ENCODE results near the gene TEDDM1. TPM values are rescaled to one million over a fixed set of nuclear protein-coding genes. Genes with fewer than 3 reads are reported as not detected.

Gene TEDDM1
- polyA plus RNA-seq, 1 donor from 2014 or later: not detected

DNA sequence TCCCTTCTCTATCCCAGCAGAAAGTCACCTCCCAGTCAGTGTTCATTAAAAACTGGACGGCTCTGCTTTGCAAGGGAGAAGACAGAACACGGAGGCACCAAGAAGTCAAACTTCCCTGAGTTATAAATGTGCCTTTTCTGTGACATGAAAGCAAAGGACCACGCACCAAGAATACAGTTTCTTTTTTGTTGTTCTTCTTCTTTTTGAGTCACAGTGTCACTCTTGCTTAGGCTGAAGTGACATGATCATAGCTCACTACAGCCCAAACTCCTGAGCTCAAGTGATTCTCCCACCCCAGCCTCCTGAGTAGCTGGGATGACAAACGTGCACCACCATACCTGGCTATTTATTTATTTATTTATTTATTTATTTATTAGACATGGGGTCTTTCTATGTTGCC is 31.6 kb downstream of the TEDDM1 start:
- H3K9me3 ChIP-seq (ENCODE audit: low read length): no peaks in the 10 kb centered on the region
- H3K9me2 ChIP-seq (ENCODE audit: insufficient read depth, low read length): no peaks in the 10 kb centered on the region
- no peaks in the 10 kb centered on the region for H3K27me3 ChIP-seq (ENCODE audit: insufficient read depth, low read depth, low read length)
- H3K79me2 ChIP-seq (replicated peaks; ENCODE audit: insufficient read depth, low read length): no peaks in the 10 kb centered on the region
- H3K4me3 ChIP-seq (ENCODE audit: low read length): no peak overlapping the region
- TF ChIP-seq, protein P1, sequence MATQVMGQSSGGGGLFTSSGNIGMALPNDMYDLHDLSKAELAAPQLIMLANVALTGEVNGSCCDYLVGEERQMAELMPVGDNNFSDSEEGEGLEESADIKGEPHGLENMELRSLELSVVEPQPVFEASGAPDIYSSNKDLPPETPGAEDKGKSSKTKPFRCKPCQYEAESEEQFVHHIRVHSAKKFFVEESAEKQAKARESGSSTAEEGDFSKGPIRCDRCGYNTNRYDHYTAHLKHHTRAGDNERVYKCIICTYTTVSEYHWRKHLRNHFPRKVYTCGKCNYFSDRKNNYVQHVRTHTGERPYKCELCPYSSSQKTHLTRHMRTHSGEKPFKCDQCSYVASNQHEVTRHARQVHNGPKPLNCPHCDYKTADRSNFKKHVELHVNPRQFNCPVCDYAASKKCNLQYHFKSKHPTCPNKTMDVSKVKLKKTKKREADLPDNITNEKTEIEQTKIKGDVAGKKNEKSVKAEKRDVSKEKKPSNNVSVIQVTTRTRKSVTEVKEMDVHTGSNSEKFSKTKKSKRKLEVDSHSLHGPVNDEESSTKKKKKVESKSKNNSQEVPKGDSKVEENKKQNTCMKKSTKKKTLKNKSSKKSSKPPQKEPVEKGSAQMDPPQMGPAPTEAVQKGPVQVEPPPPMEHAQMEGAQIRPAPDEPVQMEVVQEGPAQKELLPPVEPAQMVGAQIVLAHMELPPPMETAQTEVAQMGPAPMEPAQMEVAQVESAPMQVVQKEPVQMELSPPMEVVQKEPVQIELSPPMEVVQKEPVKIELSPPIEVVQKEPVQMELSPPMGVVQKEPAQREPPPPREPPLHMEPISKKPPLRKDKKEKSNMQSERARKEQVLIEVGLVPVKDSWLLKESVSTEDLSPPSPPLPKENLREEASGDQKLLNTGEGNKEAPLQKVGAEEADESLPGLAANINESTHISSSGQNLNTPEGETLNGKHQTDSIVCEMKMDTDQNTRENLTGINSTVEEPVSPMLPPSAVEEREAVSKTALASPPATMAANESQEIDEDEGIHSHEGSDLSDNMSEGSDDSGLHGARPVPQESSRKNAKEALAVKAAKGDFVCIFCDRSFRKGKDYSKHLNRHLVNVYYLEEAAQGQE (IDR thresholded peaks at IDR 0.05; ENCODE audit: borderline replicate concordance): no peak
- no peak for TF ChIP-seq RAD21 (conservative IDR thresholded peaks at IDR 0.05)
- no peak for TF ChIP-seq EZH2 (IDR thresholded peaks at IDR 0.05; ENCODE audit: borderline replicate concordance, insufficient read depth, low read length, poor library complexity, severe bottlenecking)
- no peak for TF ChIP-seq SMC3 (conservative IDR thresholded peaks at IDR 0.05; ENCODE audit: poor library complexity)
- TF ChIP-seq TAF1 (IDR thresholded peaks at IDR 0.05; ENCODE audit: low read depth): no peak
- TF ChIP-seq EP300 (conservative IDR thresholded peaks at IDR 0.05; ENCODE audit: poor library complexity, severe bottlenecking): no peak
- TF ChIP-seq, protein P2, sequence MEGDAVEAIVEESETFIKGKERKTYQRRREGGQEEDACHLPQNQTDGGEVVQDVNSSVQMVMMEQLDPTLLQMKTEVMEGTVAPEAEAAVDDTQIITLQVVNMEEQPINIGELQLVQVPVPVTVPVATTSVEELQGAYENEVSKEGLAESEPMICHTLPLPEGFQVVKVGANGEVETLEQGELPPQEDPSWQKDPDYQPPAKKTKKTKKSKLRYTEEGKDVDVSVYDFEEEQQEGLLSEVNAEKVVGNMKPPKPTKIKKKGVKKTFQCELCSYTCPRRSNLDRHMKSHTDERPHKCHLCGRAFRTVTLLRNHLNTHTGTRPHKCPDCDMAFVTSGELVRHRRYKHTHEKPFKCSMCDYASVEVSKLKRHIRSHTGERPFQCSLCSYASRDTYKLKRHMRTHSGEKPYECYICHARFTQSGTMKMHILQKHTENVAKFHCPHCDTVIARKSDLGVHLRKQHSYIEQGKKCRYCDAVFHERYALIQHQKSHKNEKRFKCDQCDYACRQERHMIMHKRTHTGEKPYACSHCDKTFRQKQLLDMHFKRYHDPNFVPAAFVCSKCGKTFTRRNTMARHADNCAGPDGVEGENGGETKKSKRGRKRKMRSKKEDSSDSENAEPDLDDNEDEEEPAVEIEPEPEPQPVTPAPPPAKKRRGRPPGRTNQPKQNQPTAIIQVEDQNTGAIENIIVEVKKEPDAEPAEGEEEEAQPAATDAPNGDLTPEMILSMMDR (IDR thresholded peaks at IDR 0.05; ENCODE audit: poor library complexity, severe bottlenecking): no peak
- no peak for TF ChIP-seq MXI1 (conservative IDR thresholded peaks at IDR 0.05; ENCODE audit: poor library complexity, severe bottlenecking)
- no peak for TF ChIP-seq POLR2AphosphoS5 (IDR thresholded peaks at IDR 0.05)
- no peaks in the 10 kb centered on the region for H3K36me3 ChIP-seq (ENCODE audit: insufficient read depth, low read length)
- no peak overlapping the region for H3K9ac ChIP-seq (ENCODE audit: low read length)
- H3K27ac ChIP-seq (ENCODE audit: low read length): no peak overlapping the region
- no peaks in the 10 kb centered on the region for H3F3A ChIP-seq (ENCODE audit: insufficient read depth, low read length, poor library complexity, severe bottlenecking)
- no peaks in the 10 kb centered on the region for H4K20me1 ChIP-seq (ENCODE audit: insufficient read depth)
- H2AFZ ChIP-seq (ENCODE audit: low read depth, low read length): no peak overlapping the region
- H3K4me2 ChIP-seq (ENCODE audit: low read length): no peak overlapping the region

DNA sequence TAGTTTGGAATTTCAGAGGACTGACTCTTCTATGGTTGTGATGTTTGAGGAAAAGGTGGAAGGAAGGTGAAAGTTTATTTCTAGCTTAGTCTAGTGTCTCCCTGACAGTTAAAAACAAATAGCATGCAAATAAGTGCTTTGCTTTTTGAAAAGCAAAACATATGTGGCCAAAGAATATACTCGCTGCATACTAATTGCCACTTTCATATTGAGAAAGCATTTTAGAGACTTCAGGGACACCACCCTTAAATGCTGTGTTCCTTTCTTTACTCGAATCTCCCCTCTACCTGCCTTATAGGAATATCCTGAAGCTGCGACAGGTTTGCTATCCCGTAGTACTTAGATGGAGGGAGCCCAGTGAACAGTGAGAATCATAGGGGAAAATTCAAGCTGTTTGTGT is 32.1 kb downstream of the TEDDM1 start:
- TF ChIP-seq MXI1 (conservative IDR thresholded peaks at IDR 0.05; ENCODE audit: poor library complexity, severe bottlenecking): no peak
- TF ChIP-seq, protein P1 (IDR thresholded peaks at IDR 0.05; ENCODE audit: borderline replicate concordance): no peak
- Histone ChIP-seq H3K4me2 (ENCODE audit: low read length) (no peak overlapping the region), H3K79me2 (replicated peaks; ENCODE audit: insufficient read depth, low read length) (no peaks in the 10 kb centered on the region), H2AFZ (ENCODE audit: low read depth, low read length) (no peak overlapping the region), H3K4me3 (ENCODE audit: low read length) (no peak overlapping the region), H3K9me2 (ENCODE audit: insufficient read depth, low read length) (no peaks in the 10 kb centered on the region), H3K9ac (ENCODE audit: low read length) (no peak overlapping the region), H3K27ac (ENCODE audit: low read length) (no peak overlapping the region), H3F3A (ENCODE audit: insufficient read depth, low read length, poor library complexity, severe bottlenecking) (no peaks in the 10 kb centered on the region), H3K27me3 (ENCODE audit: insufficient read depth, low read depth, low read length) (no peaks in the 10 kb centered on the region), H3K36me3 (ENCODE audit: insufficient read depth, low read length) (no peaks in the 10 kb centered on the region), H3K9me3 (ENCODE audit: low read length) (no peaks in the 10 kb centered on the region), H4K20me1 (ENCODE audit: insufficient read depth) (no peaks in the 10 kb centered on the region)
